Duodenal mucosa (tissue), 2 donors: Measurements from ENCODE around the gene LRRC41.
"Not testable (repeated sequence)": the region's sequence is repeated elsewhere in the genome, so short reads cannot be mapped to it uniquely, and the experiment has no call there.

Experiments used
- H3K27ac ChIP-seq: one replicate; pipeline ENCODE4 v1.7.0; 2013; ENCODE audit warnings: low read depth, low read length
- H3K27me3 ChIP-seq, 2 donors: one replicate each; pipeline ENCODE4 v1.7.0; 2013; ENCODE audit warnings: low read length in 2 of 2, control low read depth in 1 of 2; ENCODE audit not compliant: insufficient read depth in 2 of 2, control insufficient read depth in 1 of 2
- H3K36me3 ChIP-seq, 2 donors: one replicate each; pipeline ENCODE4 v1.7.0; 2013; ENCODE audit warnings: low read length in 2 of 2, control low read depth in 1 of 2; ENCODE audit not compliant: insufficient read depth in 2 of 2, control insufficient read depth in 1 of 2
- H3K4me1 ChIP-seq, 2 donors: one replicate each; pipeline ENCODE4 v1.7.0; 2013; ENCODE audit warnings: low read length in 2 of 2, control low read depth in 1 of 2; ENCODE audit not compliant: insufficient read depth in 2 of 2, control insufficient read depth in 1 of 2
- H3K4me3 ChIP-seq, 2 donors: one replicate each; pipeline ENCODE4 v1.7.0; 2013; ENCODE audit warnings: low read length in 2 of 2, low read depth in 1 of 2
- H3K9ac ChIP-seq, 2 donors: one replicate each; pipeline ENCODE4 v1.7.0; 2013; ENCODE audit warnings: low read length in 2 of 2, low read depth in 1 of 2
- H3K9me3 ChIP-seq, 2 donors: one replicate each; pipeline ENCODE4 v1.7.0; 2013; ENCODE audit warnings: low read length in 2 of 2, control low read depth in 1 of 2; ENCODE audit not compliant: control insufficient read depth in 1 of 2

Gene LRRC41

DNA sequence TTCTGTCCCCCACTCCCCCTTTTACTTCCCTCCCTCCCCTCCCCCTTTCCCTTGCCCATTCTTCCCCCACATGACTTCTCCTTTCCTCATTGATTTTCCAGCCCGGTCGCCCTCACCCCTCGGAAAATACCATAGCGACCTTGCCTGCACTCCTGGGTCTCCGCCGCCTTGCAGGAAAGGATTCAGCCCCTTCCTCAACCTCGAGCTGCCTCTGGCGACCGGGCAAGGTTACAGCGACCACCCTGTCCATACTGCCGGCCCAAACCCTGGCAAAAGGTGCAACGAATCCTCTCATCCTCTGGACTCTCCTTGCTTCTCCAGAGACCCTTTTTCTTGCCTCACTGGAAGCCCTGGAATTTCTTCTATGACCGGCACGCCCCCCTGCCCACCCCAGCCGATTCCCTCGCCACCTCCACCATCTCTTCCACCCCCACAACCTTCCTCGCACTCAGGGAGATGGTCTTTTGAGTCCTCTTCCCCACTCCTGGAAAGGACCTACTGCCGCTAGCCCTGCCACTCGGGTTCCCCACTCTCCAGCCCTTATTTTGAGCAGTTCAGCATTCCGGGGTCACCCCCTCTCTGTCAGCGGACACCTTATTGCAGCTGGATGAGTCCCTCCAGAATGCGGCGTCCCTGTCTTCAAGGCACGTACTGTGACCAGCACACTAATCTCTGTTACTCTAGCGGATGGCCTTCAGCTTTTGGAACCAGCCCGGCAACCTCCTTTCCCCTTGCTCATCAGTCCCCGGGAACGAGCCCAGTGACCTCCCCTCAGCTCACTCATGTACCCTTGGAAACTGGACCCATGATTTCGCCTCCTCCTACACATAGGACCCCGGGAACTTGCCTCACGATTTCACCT, 38.0 kb upstream of the LRRC41 start:
- Histone ChIP-seq H3K4me3 (peak overlapping the region; percentile 98 to 99), H3K36me3 (peaks cover 17 to 19% of the 10 kb centered on the region in 2 donors), H3K27me3 (no peaks in the 10 kb centered on the region), H3K9ac (peak overlapping the region; percentile 97), H3K27ac (peak overlapping the region; percentile 97), H3K9me3 (no peaks in the 10 kb centered on the region), H3K4me1 (peaks cover 11 to 13% of the 10 kb centered on the region in 2 donors)

DNA sequence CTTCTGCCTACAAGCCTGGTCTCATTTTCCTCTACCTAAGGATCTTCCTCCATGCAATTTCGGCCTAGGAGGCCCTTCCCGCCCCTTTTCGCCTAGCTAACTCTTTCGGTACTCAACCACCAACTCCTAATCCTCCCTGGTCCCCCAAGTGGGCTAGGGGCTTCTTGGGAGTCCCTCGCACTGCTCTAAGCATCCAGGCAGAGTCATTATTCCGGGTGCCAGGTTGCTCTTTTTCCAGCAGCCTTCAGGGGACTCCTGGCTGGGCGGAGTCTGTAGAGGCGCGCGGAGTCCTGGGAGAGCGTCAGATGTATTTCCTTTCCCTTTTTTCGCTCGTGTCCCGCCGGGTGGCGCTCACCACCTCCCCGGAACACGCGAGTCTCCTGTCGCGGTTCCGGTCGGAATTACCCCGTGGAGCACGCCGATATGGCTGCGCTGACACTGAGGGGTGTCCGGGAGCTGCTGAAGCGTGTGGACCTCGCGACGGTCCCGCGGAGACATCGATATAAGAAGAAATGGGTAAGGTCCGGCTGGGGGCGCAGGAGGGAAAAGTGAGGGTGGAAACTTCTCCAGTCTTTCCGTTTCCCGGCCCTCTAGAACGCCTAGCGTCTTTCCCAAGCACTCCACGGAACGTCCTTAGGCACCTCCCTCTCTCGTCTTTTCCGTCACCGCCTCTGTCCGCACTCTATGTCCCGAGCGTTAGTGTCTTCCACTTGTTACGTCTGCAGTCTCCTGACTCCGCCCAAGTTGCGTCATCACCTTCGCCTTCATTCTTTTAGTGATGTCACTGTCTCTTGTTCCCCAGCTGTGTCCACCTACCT, 37.2 kb upstream of the LRRC41 start, which contains the start of gene NSUN4:
Gene NSUN4, plus strand, starts transcription at position 404 of the 818 bp plus-strand sequence. Its CDS starts 20 bp downstream, at position 424.
- Histone ChIP-seq H3K27me3 (no peaks in the 10 kb centered on the region), H3K4me1 (peaks cover 11 to 13% of the 10 kb centered on the region in 2 donors), H3K4me3 (peak within 1 kb of the TSS; percentile 98 to 99), H3K9ac (peak within 1 kb of the TSS; percentile 97), H3K36me3 (peaks cover 17 to 19% of the 10 kb centered on the region in 2 donors), H3K9me3 (no peaks in the 10 kb centered on the region), H3K27ac (peak within 1 kb of the TSS; percentile 97)

DNA sequence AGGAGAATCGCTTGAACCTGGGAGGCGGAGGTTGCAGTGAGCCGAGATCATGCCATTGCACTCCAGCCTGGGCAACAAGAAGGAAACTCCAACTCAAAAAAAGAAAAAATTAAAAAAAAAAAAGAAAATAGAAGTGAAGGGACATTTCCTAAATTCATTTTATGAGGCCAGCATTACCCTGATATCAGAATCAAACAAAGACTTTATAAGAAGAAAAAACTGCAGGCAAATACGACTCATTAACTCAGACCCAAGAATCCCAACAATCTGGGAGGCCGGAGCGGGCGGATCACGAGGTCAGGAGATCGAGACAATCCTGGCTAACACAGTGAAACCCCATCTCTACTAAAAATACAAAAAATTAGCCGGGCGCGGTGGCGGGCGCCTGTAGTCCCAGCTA, 34.0 kb upstream of the LRRC41 start:
- peaks cover 9 to 13% of the 10 kb centered on the region in 2 donors for H3K4me1 ChIP-seq
- H3K27me3 ChIP-seq, H3K9ac ChIP-seq, H3K36me3 ChIP-seq, H3K9me3 ChIP-seq, H3K4me3 ChIP-seq, H3K27ac ChIP-seq: not testable (repeated sequence)

DNA sequence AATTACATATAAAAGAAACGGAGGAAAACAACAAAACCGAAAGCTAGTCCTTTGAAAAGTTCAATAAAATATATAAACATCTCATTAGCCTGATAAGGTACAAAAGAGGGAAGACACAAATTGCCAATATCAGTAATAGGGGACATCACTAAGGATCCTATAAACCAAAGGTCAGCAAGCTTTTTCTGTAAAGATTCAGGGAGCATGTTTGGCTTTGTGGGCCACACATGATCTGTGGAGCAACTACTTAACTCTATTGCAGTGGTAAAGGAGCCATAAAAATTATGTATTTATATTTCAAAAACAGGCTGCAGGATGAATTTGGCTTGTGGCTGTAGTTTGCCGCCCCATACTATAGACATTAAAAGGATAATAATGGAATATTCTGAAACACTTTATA, 31.7 kb upstream of the LRRC41 start:
- Histone ChIP-seq H3K9ac (no peak overlapping the region), H3K27me3 (no peaks in the 10 kb centered on the region), H3K9me3 (no peaks in the 10 kb centered on the region), H3K4me1 (peaks cover 3 to 8% of the 10 kb centered on the region in 2 donors), H3K4me3 (no peak overlapping the region), H3K36me3 (no peaks in the 10 kb centered on the region), H3K27ac (no peak overlapping the region)

DNA sequence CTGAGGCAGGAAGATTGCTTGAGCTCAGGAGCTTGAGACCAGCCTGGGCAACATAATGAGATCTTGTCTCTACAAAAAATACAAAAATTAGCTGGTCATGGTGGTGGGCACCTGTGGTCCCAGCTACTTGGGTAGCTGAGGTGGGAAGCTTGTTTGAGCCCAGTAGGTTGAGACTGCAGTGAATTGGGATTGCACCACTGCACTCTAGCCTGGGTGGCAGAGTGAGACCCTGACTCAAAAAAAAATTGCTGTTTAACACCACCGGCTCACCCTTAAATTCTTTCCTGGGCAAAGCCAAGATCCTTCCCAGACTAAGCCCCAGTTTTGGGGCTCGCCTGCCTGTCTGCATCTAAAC, 30.6 kb upstream of the LRRC41 start:
- Histone ChIP-seq H3K4me1 (peaks cover 0 to 5% of the 10 kb centered on the region in 2 donors), H3K27me3 (no peaks in the 10 kb centered on the region)

DNA sequence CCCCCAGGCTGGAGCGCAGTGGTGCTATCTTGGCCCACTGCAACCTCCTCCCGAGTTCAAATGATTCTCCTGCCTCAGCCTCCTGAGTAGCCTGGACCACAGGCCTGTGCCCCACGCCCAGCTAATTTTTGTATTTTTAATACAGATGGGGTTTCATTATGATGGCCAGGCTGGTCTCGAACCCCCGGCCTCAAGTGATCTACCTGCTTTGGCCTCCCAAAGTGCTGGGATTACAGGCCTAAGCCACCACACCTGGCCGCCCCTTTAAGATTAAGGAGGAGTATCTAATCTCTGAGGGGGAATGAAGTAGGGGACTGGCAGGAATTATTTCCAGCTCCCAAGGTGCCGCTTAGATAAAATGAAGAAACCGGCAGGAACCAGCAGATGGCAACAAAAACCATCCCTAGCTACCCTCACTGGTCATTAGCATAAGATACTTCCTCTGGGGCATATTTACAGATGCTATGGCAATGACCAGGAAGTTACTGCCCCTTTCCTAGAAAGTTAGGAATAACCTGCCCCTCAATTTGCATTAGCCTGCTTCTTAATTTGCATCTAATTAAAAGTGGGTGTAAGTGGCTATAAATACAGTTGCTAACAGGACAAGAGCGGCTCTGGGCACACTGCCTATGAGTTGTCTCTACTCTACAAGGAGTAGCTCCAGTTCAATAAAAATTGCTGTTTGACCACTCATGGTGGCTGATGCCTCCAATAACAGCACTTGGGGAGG, 30.0 kb upstream of the LRRC41 start:
- no peak overlapping the region for H3K4me3 ChIP-seq
- peaks cover 0 to 5% of the 10 kb centered on the region in 2 donors for H3K4me1 ChIP-seq
- no peaks in the 10 kb centered on the region for H3K9me3 ChIP-seq
- H3K27me3 ChIP-seq: no peaks in the 10 kb centered on the region
- H3K36me3 ChIP-seq: no peaks in the 10 kb centered on the region
- no peak overlapping the region for H3K9ac ChIP-seq
- no peak overlapping the region for H3K27ac ChIP-seq

More for the DNA sequence above, 30.6 kb upstream of the LRRC41 start:
- Histone ChIP-seq H3K36me3 (no peaks in the 10 kb centered on the region), H3K4me3 (no peak overlapping the region), H3K27ac (no peak overlapping the region), H3K9ac (no peak overlapping the region), H3K9me3 (no peaks in the 10 kb centered on the region)

DNA sequence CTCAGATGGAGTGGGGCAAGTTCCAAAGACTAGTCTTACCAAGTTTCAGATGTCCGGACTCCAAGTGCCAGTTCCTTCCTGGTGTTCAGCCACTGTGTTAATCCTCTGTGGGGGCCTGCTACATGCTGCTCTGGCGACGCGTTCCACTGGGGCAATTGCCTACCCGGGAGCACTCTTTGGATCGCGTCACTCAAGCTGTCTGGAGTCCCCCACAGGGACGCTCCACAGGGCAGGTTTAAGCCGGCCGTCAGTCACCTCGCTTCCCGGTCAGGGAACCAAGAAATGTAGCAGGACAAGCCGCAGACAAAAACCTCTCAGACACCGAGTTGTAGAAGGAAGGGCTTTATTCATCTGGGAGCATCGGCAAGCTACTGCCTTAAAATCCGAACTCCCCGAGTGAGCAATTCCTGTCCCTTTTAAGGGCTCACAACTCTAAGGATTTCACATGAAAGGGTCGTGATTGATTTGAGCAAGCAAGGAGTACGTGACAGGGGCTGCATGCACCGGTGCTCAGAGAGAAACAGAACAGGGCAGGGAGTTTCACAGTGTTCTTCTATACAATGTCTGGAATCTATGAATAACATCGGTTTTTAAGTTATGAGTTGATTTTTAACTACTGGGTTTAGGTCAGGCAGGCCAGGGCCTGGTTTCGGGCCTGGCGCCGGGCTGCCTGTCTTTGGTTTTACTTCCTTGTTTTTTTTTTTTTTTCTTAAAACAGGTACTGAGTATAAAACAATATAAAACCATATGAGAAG, 28.5 kb upstream of the LRRC41 start:
- not testable (repeated sequence) for H3K27me3 ChIP-seq, H3K4me3 ChIP-seq, H3K4me1 ChIP-seq, H3K9ac ChIP-seq, H3K36me3 ChIP-seq, H3K9me3 ChIP-seq, H3K27ac ChIP-seq

DNA sequence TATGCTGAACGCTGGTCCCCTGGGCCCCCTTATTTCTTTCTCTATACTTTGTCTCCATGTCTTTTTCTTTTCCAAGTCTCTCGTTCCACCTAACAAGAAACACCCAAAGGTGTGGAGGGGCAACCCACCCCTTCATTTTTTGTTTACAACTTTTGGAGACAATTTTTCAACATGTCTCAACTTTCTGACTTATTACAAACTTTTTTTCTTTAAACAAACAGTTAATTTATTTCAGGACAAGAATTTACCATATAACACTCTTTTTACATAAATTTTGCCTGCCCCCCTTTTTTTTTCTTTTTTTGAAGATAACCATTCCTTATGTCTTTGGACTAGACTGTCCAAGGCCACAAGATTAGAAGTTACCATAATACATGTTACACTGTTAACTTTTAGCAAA, 27.0 kb upstream of the LRRC41 start:
- H3K9ac ChIP-seq, H3K4me3 ChIP-seq, H3K27ac ChIP-seq, H3K9me3 ChIP-seq, H3K36me3 ChIP-seq, H3K27me3 ChIP-seq, H3K4me1 ChIP-seq: not testable (repeated sequence)

DNA sequence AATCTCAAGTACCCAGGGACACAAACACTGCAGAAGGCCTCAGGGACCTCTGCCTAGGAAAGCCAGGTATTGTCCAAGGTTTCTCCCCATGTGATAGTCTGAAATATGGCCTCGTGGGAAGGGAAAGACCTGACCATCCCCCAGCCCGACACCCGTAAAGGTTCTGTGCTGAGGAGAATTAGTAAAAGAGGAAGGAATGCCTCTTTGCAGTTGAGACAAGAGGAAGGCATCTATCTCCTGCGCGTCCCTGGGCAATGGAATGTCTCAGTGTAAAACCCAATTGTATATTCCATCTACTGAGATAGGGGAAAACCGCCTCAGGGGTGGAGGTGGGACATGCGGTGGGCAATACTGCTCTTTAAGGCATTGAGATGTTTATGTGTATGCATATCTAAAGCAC, 26.4 kb upstream of the LRRC41 start:
- H3K36me3 ChIP-seq, H3K4me1 ChIP-seq, H3K27me3 ChIP-seq, H3K27ac ChIP-seq, H3K9ac ChIP-seq, H3K9me3 ChIP-seq, H3K4me3 ChIP-seq: not testable (repeated sequence)
